ENCODE data around the gene RASSF1.
A peak's percentile ranks its signal among the peaks of the same experiment; 100 is the strongest.

The RASSF1 gene

GRCh38 chr3:50340448-50341329 is at the start of gene RASSF1:
Gene RASSF1, minus strand, starts transcription at chr3:50340836. Its CDS starts 31 bp downstream, at chr3:50340805.
- DNase-seq: peak; percentile 62

GRCh38 chr3:50389414-50389767 is 48.8 kb upstream of the RASSF1 start:
- no peak for DNase-seq

- no peak for DNase-seq
These were observed 48.2 kb upstream of the RASSF1 start for GRCh38 chr3:50388720-50389413.

GRCh38 chr3:50388016-50388719 is 47.5 kb upstream of the RASSF1 start:
- no peak for DNase-seq

GRCh38 chr3:50385754-50386153 is 45.1 kb upstream of the RASSF1 start:
- DNase-seq: no peak

GRCh38 chr3:50383750-50384149 is 43.1 kb upstream of the RASSF1 start:
- no peak for DNase-seq

GRCh38 chr3:50382722-50383121 is 42.1 kb upstream of the RASSF1 start:
- DNase-seq: no peak

GRCh38 chr3:50381383-50381782 is 40.7 kb upstream of the RASSF1 start:
- DNase-seq: no peak

- DNase-seq: no peak
These were observed 39.9 kb upstream of the RASSF1 start for GRCh38 chr3:50380405-50381085.

GRCh38 chr3:50378757-50379156 is 38.1 kb upstream of the RASSF1 start:
- DNase-seq: no peak

GRCh38 chr3:50378024-50378423 is 37.4 kb upstream of the RASSF1 start:
- DNase-seq: no peak

- no peak for DNase-seq
These were observed 34.8 kb upstream of the RASSF1 start for GRCh38 chr3:50375258-50375931.

- DNase-seq: no peak
These were observed 34.0 kb upstream of the RASSF1 start for GRCh38 chr3:50374363-50375257.

GRCh38 chr3:50373146-50374051 is 32.8 kb upstream of the RASSF1 start:
- no peak for DNase-seq

GRCh38 chr3:50372349-50372748 is 31.7 kb upstream of the RASSF1 start:
- no peak for DNase-seq

- no peak for DNase-seq
These were observed 30.6 kb upstream of the RASSF1 start for GRCh38 chr3:50371133-50371685.

- DNase-seq: no peak
These were observed 30.0 kb upstream of the RASSF1 start for GRCh38 chr3:50370594-50370993.

- DNase-seq: no peak
These were observed 28.5 kb upstream of the RASSF1 start for GRCh38 chr3:50369012-50369670.

GRCh38 chr3:50365842-50366220 is 25.2 kb upstream of the RASSF1 start:
- no peak for DNase-seq

Data from CD4-positive, alpha-beta T cell treated with Interleukin-4 for 4 hours (primary cell).